A549 (cell line): Measurements from ENCODE around the gene ELOVL2.

Source experiments
- CBX2 ChIP-seq: fragments of 200-600 bp; sonication (generic); IDR thresholded peaks from 2 replicates; pipeline ENCODE4 v1.6.1; 2016; ENCODE audit warnings: low read depth, mild to moderate bottlenecking, borderline replicate concordance
- ESRRA ChIP-seq: fragments of 150-350 bp; IDR thresholded peaks from 2 replicates; pipeline ENCODE4 v1.6.1; 2014; ENCODE audit warnings: mild to moderate bottlenecking, low read length, borderline replicate concordance
- HMGXB4 ChIP-seq: fragments of 250-450 bp; sonication (Bioruptor Pico); IDR thresholded peaks from 2 replicates; pipeline ENCODE4 v1.5.0; 2021; ENCODE audit warnings: mild to moderate bottlenecking, moderate library complexity, borderline replicate concordance
- JUNB ChIP-seq: fragments of >200 bp; sonication (Bioruptor Twin); formaldehyde crosslinking; IDR thresholded peaks from 2 replicates; pipeline ENCODE4 v1.6.1; 2016
- KDM5A ChIP-seq: fragments of 200-600 bp; sonication (generic); IDR thresholded peaks from 2 replicates; pipeline ENCODE4 v1.6.1; 2016; ENCODE audit warnings: antibody characterized with exemption, mild to moderate bottlenecking
- NR3C1 ChIP-seq: fragments of >200 bp; sonication (Bioruptor Twin); formaldehyde crosslinking; IDR thresholded peaks from 3 replicates; pipeline ENCODE4 v1.6.1; 2017
- RCOR1 ChIP-seq: fragments of 150-350 bp; IDR thresholded peaks from 2 replicates; pipeline ENCODE4 v1.6.1; 2014; ENCODE audit warnings: antibody characterized with exemption, low read length, low read depth
- REST ChIP-seq: fragments of 200-600 bp; sonication (generic); IDR thresholded peaks from 2 replicates; pipeline ENCODE4 v1.6.1; 2016; ENCODE audit warnings: antibody characterized with exemption, mild to moderate bottlenecking, moderate library complexity
- ZFP36 ChIP-seq: fragments of 450-650 bp; IDR thresholded peaks from 2 replicates; pipeline ENCODE4 v1.6.1; 2014; ENCODE audit warnings: borderline replicate concordance; ENCODE audit not compliant: partially characterized antibody
- TF ChIP-seq, protein P1 (sequence below): fragments of >200 bp; sonication (Bioruptor Twin); formaldehyde crosslinking; IDR thresholded peaks from 3 replicates; pipeline ENCODE4 v1.5.1; 2016
- TF ChIP-seq, protein P2 (sequence below): IDR thresholded peaks from 2 replicates; pipeline ENCODE4 v1.6.1; 2012

- TF ChIP-seq NR3C1: no peak
- no peak for TF ChIP-seq CBX2
- no peak for TF ChIP-seq ZFP36
- TF ChIP-seq, protein P1, sequence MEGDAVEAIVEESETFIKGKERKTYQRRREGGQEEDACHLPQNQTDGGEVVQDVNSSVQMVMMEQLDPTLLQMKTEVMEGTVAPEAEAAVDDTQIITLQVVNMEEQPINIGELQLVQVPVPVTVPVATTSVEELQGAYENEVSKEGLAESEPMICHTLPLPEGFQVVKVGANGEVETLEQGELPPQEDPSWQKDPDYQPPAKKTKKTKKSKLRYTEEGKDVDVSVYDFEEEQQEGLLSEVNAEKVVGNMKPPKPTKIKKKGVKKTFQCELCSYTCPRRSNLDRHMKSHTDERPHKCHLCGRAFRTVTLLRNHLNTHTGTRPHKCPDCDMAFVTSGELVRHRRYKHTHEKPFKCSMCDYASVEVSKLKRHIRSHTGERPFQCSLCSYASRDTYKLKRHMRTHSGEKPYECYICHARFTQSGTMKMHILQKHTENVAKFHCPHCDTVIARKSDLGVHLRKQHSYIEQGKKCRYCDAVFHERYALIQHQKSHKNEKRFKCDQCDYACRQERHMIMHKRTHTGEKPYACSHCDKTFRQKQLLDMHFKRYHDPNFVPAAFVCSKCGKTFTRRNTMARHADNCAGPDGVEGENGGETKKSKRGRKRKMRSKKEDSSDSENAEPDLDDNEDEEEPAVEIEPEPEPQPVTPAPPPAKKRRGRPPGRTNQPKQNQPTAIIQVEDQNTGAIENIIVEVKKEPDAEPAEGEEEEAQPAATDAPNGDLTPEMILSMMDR: no peak
- TF ChIP-seq RCOR1: no peak
- TF ChIP-seq, protein P2, sequence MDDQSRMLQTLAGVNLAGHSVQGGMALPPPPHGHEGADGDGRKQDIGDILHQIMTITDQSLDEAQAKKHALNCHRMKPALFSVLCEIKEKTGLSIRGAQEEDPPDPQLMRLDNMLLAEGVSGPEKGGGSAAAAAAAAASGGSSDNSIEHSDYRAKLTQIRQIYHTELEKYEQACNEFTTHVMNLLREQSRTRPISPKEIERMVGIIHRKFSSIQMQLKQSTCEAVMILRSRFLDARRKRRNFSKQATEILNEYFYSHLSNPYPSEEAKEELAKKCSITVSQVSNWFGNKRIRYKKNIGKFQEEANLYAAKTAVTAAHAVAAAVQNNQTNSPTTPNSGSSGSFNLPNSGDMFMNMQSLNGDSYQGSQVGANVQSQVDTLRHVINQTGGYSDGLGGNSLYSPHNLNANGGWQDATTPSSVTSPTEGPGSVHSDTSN: no peak
- TF ChIP-seq HMGXB4 (CRISPR knock-in tag): no peak
- no peak for TF ChIP-seq ESRRA
- TF ChIP-seq REST: no peak
- TF ChIP-seq KDM5A: no peak
- TF ChIP-seq JUNB: no peak
These were observed 1.9 kb downstream of the ELOVL2 start for GRCh38 chr6:11042025-11042749.
